ENCODE data around the gene MAP3K4.

The MAP3K4 gene

DNA sequence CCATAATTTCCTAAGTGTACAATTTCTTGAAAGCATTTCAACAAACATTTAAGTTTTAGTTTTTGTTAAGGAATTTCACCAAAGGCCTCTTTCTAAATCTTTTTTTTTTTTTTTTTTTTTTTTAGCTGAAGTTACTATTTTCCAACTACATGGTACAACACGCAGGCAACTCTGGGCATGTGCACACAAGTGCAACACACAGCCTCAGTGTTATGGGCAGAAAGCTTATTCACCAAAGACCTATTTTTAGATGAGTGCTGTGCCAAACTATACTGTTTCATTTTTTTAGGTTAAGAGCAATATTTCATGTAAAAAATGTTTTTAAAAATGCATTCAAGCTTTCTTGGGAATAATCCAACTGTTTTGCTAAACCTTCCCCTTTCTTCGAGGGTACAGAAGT lies 42.0 kb upstream of the MAP3K4 start:
- no peak overlapping the region for H3K27ac ChIP-seq (ENCODE audit: low read length)
- ATAC-seq (ENCODE audit: insufficient read depth, low read depth): no peak

GRCh38 chr6:160950507-160950906 lies 41.1 kb upstream of the MAP3K4 start:
- H3K36me3 ChIP-seq (ENCODE audit: insufficient read depth, low read length): no peaks in the 10 kb centered on the region
- ATAC-seq (ENCODE audit: insufficient read depth, low read depth): no peak
- no peak overlapping the region for H3K4me2 ChIP-seq (ENCODE audit: insufficient read depth, low read length)
- H2AFZ ChIP-seq (ENCODE audit: low read depth, low read length): no peak overlapping the region
- H3K27me3 ChIP-seq (ENCODE audit: insufficient read depth, low read length, poor library complexity): peaks cover 9% of the 10 kb centered on the region
- no peaks in the 10 kb centered on the region for H3K9me3 ChIP-seq (ENCODE audit: insufficient read depth, low read length, severe bottlenecking)
- H4K20me1 ChIP-seq (ENCODE audit: insufficient read depth, low read length): no peaks in the 10 kb centered on the region
- no peak overlapping the region for H3K4me3 ChIP-seq (ENCODE audit: low read depth in 1 of 2, low read length in 2 of 2)
- no peak for DNase-seq
- H3K4me1 ChIP-seq (ENCODE audit: insufficient read depth, low read length): no peaks in the 10 kb centered on the region
- no peaks in the 10 kb centered on the region for H3K79me2 ChIP-seq (ENCODE audit: insufficient read depth, low read length)
- TF ChIP-seq, protein P1, sequence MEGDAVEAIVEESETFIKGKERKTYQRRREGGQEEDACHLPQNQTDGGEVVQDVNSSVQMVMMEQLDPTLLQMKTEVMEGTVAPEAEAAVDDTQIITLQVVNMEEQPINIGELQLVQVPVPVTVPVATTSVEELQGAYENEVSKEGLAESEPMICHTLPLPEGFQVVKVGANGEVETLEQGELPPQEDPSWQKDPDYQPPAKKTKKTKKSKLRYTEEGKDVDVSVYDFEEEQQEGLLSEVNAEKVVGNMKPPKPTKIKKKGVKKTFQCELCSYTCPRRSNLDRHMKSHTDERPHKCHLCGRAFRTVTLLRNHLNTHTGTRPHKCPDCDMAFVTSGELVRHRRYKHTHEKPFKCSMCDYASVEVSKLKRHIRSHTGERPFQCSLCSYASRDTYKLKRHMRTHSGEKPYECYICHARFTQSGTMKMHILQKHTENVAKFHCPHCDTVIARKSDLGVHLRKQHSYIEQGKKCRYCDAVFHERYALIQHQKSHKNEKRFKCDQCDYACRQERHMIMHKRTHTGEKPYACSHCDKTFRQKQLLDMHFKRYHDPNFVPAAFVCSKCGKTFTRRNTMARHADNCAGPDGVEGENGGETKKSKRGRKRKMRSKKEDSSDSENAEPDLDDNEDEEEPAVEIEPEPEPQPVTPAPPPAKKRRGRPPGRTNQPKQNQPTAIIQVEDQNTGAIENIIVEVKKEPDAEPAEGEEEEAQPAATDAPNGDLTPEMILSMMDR (IDR thresholded peaks at IDR 0.05; ENCODE audit: borderline replicate concordance, extremely low read depth, low read length, poor library complexity, severe bottlenecking): no peak
- TF ChIP-seq EZH2 (IDR thresholded peaks at IDR 0.05; ENCODE audit: borderline replicate concordance, low read depth, low read length, severe bottlenecking): no peak
- H3K9ac ChIP-seq (ENCODE audit: low read depth, low read length): no peak overlapping the region
- H3K27ac ChIP-seq (ENCODE audit: low read length): no peak overlapping the region

More for the DNA sequence above, 42.0 kb upstream of the MAP3K4 start:
- Histone ChIP-seq H3K36me3 (ENCODE audit: insufficient read depth, low read length) (no peaks in the 10 kb centered on the region), H4K20me1 (ENCODE audit: insufficient read depth, low read length) (no peaks in the 10 kb centered on the region), H3K4me2 (ENCODE audit: insufficient read depth, low read length) (no peak overlapping the region), H2AFZ (ENCODE audit: low read depth, low read length) (no peak overlapping the region), H3K27me3 (ENCODE audit: insufficient read depth, low read length, poor library complexity) (peaks cover 7% of the 10 kb centered on the region), H3K4me1 (ENCODE audit: insufficient read depth, low read length) (no peaks in the 10 kb centered on the region), H3K4me3 (ENCODE audit: low read depth in 1 of 2, low read length in 2 of 2) (no peak overlapping the region), H3K9me3 (ENCODE audit: insufficient read depth, low read length, severe bottlenecking) (no peaks in the 10 kb centered on the region), H3K79me2 (ENCODE audit: insufficient read depth, low read length) (no peaks in the 10 kb centered on the region), H3K9ac (ENCODE audit: low read depth, low read length) (no peak overlapping the region)
- TF ChIP-seq, protein P1 (IDR thresholded peaks at IDR 0.05; ENCODE audit: borderline replicate concordance, extremely low read depth, low read length, poor library complexity, severe bottlenecking): no peak
- TF ChIP-seq EZH2 (IDR thresholded peaks at IDR 0.05; ENCODE audit: borderline replicate concordance, low read depth, low read length, severe bottlenecking): no peak
- DNase-seq: no peak

DNA sequence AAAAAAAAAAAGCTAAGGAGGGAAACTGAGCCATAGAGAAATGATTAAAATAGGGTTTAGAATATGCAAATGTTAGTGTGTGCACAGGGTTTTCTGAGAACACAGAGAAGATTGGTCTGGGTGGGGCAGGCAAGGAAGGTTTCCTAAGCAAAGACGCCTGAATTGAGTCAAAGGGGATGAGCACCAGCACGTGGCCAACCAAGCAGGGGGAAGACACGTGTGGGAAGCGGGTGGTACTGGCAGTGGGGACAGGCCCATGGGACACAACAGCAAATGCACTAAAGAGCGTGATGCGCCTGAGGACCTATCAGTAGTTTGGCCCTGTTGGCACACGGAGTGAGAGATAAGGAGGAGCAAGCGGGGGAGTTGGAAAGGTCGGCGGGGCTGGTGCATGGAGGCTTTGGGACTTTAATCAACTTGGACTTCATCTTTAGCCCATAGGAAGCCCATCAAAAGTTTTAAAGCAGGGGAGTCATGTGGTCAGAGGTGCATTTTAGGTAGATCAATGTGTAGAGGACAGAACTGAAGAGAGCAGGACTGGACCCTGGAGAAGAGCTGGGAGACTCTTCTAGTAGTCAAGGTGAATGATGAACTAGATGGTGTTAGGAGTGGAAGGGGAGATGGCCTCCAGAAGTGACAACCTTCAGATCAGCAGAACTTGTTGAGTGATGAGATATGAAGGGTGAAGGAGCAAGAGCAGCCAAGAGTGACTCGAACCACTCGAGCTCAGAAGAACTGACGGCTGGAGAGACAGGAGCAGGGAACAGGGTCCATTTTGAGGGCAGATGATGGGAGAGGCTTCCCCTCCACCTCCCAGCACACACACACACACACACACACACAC lies 40.2 kb upstream of the MAP3K4 start:
- H3K9me3 ChIP-seq (ENCODE audit: insufficient read depth, low read length, severe bottlenecking): no peaks in the 10 kb centered on the region
- H3K4me2 ChIP-seq (ENCODE audit: insufficient read depth, low read length): no peak overlapping the region
- no peaks in the 10 kb centered on the region for H4K20me1 ChIP-seq (ENCODE audit: insufficient read depth, low read length)
- DNase-seq: no peak
- H3K4me3 ChIP-seq (ENCODE audit: low read depth in 1 of 2, low read length in 2 of 2): no peak overlapping the region
- H2AFZ ChIP-seq (ENCODE audit: low read depth, low read length): no peak overlapping the region
- no peaks in the 10 kb centered on the region for H3K4me1 ChIP-seq (ENCODE audit: insufficient read depth, low read length)
- peaks cover 17% of the 10 kb centered on the region for H3K27me3 ChIP-seq (ENCODE audit: insufficient read depth, low read length, poor library complexity)
- TF ChIP-seq, protein P1 (IDR thresholded peaks at IDR 0.05; ENCODE audit: borderline replicate concordance, extremely low read depth, low read length, poor library complexity, severe bottlenecking): no peak
- TF ChIP-seq EZH2 (IDR thresholded peaks at IDR 0.05; ENCODE audit: borderline replicate concordance, low read depth, low read length, severe bottlenecking): no peak
- no peak for ATAC-seq (ENCODE audit: insufficient read depth, low read depth)
- H3K79me2 ChIP-seq (ENCODE audit: insufficient read depth, low read length): no peaks in the 10 kb centered on the region
- H3K9ac ChIP-seq (ENCODE audit: low read depth, low read length): no peak overlapping the region
- H3K36me3 ChIP-seq (ENCODE audit: insufficient read depth, low read length): no peaks in the 10 kb centered on the region
- no peak overlapping the region for H3K27ac ChIP-seq (ENCODE audit: low read length)

All from DND-41 (cell line).